ENCODE data around the gene RAB6B.

Gene RAB6B

GRCh38 chr3:133895208-133896001, at the start of gene RAB6B:
TSS of gene RAB6B (minus strand) at chr3:133895882. CDS start at chr3:133895466, 416 bp downstream.
- DNase-seq = no peak

GRCh38 chr3:133944641-133945380, 49.1 kb upstream of the RAB6B start:
- no peak for DNase-seq

GRCh38 chr3:133944181-133944580, 48.5 kb upstream of the RAB6B start:
- no peak for DNase-seq

GRCh38 chr3:133943639-133944141, 48.0 kb upstream of the RAB6B start:
- no peak for DNase-seq

GRCh38 chr3:133943031-133943535, 47.4 kb upstream of the RAB6B start:
- DNase-seq = no peak

- no peak for DNase-seq
Observed at GRCh38 chr3:133941415-133941821, 45.7 kb upstream of the RAB6B start.

GRCh38 chr3:133940536-133940935, 44.9 kb upstream of the RAB6B start:
- DNase-seq = no peak

- no peak for DNase-seq
Observed at GRCh38 chr3:133939463-133939835, 43.8 kb upstream of the RAB6B start.

GRCh38 chr3:133938770-133939462, 43.2 kb upstream of the RAB6B start:
- no peak for DNase-seq

- DNase-seq = no peak
Observed at GRCh38 chr3:133937756-133938601, 42.3 kb upstream of the RAB6B start.

GRCh38 chr3:133937061-133937686, 41.5 kb upstream of the RAB6B start:
- no peak for DNase-seq

GRCh38 chr3:133935843-133936769, 40.4 kb upstream of the RAB6B start:
- no peak for DNase-seq

GRCh38 chr3:133934996-133935842, 39.5 kb upstream of the RAB6B start:
- DNase-seq = no peak

GRCh38 chr3:133934073-133934970, 38.6 kb upstream of the RAB6B start:
- no peak for DNase-seq

GRCh38 chr3:133933097-133934024, 37.7 kb upstream of the RAB6B start:
- no peak for DNase-seq

GRCh38 chr3:133932009-133932408, 36.3 kb upstream of the RAB6B start:
- DNase-seq = no peak

GRCh38 chr3:133931084-133931483, 35.4 kb upstream of the RAB6B start:
- no peak for DNase-seq
